ENCODE results near the gene CD80. TPM values are rescaled to one million over a fixed set of nuclear protein-coding genes. Genes with fewer than 3 reads are reported as not detected.

Gene CD80, protein sequence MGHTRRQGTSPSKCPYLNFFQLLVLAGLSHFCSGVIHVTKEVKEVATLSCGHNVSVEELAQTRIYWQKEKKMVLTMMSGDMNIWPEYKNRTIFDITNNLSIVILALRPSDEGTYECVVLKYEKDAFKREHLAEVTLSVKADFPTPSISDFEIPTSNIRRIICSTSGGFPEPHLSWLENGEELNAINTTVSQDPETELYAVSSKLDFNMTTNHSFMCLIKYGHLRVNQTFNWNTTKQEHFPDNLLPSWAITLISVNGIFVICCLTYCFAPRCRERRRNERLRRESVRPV
- 38.7 TPM for polyA plus RNA-seq (2012; ENCODE audit: low read depth, missing spikeins)

- TF ChIP-seq TAF1 (IDR thresholded peaks at IDR 0.05; ENCODE audit: low read depth, low read length) (peak; percentile 79), POLR2AphosphoS5 (IDR thresholded peaks at IDR 0.05; ENCODE audit: low read depth, low read length) (peak; percentile 46; the same call in 1 of the 2 replicates), POU2F2 (IDR thresholded peaks at IDR 0.05; ENCODE audit: low read depth, low read length) (0 out of 2 replicates have a peak, but pooled peaks have one; percentile 28), SPI1 (IDR thresholded peaks at IDR 0.05; ENCODE audit: low read depth, low read length) (no peak), POLR2A (IDR thresholded peaks at IDR 0.05; ENCODE audit: low read depth, low read length) (no peak; the same call in 1 of the 2 replicates), PAX5 (IDR thresholded peaks at IDR 0.05; ENCODE audit: insufficient read depth, low read length, severe bottlenecking) (peak; percentile 21)
- FAIRE-seq (peak; percentile 94), DNase-seq (ENCODE audit: insufficient read length, low spot score) (no peak)
Observed at GRCh38 chr3:119559441-119559963, at the start of gene CD80. Gene CD80, minus strand, starts transcription at chr3:119559614. Its CDS starts 1,886 bp downstream, at chr3:119557728.

- DNase-seq (ENCODE audit: insufficient read length, low spot score) (no peak), FAIRE-seq (no peak)
- no peak for TF ChIP-seq POLR2AphosphoS5 (IDR thresholded peaks at IDR 0.05; ENCODE audit: low read depth, low read length)
- no peak for TF ChIP-seq SPI1 (IDR thresholded peaks at IDR 0.05; ENCODE audit: low read depth, low read length)
- no peak for TF ChIP-seq POLR2A (IDR thresholded peaks at IDR 0.05; ENCODE audit: low read depth, low read length)
- no peak for TF ChIP-seq PAX5 (IDR thresholded peaks at IDR 0.05; ENCODE audit: insufficient read depth, low read length, severe bottlenecking)
- no peak for TF ChIP-seq TAF1 (IDR thresholded peaks at IDR 0.05; ENCODE audit: low read depth, low read length)
- TF ChIP-seq POU2F2 (IDR thresholded peaks at IDR 0.05; ENCODE audit: low read depth, low read length): no peak
Observed at GRCh38 chr3:119608405-119609000, 49.1 kb upstream of the CD80 start.

DNA sequence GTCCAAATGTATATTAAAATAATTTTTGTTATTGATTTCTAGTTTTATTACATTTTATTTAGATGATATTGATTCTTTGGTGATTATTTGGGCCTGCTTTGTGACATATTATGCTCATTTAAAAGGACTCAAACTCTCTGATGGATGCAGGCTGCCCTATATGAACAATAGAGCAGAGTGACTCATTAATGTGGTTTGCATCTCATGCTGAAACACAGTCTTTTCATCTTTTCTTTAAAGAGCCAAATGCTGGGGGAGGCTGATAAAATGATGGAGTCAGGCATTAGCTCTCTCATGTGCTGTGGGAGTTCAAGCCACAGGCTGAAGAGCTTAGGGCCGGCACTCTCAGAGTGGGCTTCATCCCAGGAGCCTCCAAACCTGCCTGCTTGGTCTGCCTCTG, 45.5 kb upstream of the CD80 start:
- DNase-seq (ENCODE audit: insufficient read length, low spot score): no peak
- no peak for TF ChIP-seq POLR2A (IDR thresholded peaks at IDR 0.05; ENCODE audit: low read depth, low read length)
- no peak for TF ChIP-seq POU2F2 (IDR thresholded peaks at IDR 0.05; ENCODE audit: low read depth, low read length)
- no peak for TF ChIP-seq POLR2AphosphoS5 (IDR thresholded peaks at IDR 0.05; ENCODE audit: low read depth, low read length)
- TF ChIP-seq PAX5 (IDR thresholded peaks at IDR 0.05; ENCODE audit: insufficient read depth, low read length, severe bottlenecking): no peak
- TF ChIP-seq SPI1 (IDR thresholded peaks at IDR 0.05; ENCODE audit: low read depth, low read length): no peak
- TF ChIP-seq TAF1 (IDR thresholded peaks at IDR 0.05; ENCODE audit: low read depth, low read length): no peak
- no peak for FAIRE-seq

- no peak for TF ChIP-seq POLR2A (IDR thresholded peaks at IDR 0.05; ENCODE audit: low read depth, low read length)
- peak; percentile 65; the same call in 1 of the 2 replicates for TF ChIP-seq SPI1 (IDR thresholded peaks at IDR 0.05; ENCODE audit: low read depth, low read length)
- TF ChIP-seq POU2F2 (IDR thresholded peaks at IDR 0.05; ENCODE audit: low read depth, low read length): no peak
- FAIRE-seq: peak; percentile 69
- DNase-seq (ENCODE audit: insufficient read length, low spot score): no peak
Observed at GRCh38 chr3:119602676-119603075, 43.3 kb upstream of the CD80 start.

DNA sequence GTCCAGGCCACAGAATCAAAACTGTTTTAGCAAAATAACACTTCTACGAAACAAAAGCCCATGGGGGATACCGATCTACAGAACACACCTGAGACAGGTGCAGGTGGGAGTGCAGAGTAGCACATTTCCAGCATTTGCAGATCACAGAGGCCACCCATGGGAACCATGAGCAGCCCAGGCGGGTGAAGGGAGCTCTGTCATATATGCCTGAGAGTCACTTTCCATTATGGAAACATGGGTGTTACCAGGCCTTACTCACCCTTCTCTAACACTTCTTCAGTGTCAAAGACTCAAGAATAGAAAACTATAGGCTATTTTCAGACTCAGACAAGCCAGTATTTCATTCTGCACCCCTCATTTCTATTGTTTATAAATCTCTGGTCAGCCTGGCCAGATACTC, 41.7 kb upstream of the CD80 start:
- no peak for TF ChIP-seq POLR2A (IDR thresholded peaks at IDR 0.05; ENCODE audit: low read depth, low read length)
- TF ChIP-seq PAX5 (IDR thresholded peaks at IDR 0.05; ENCODE audit: insufficient read depth, low read length, severe bottlenecking): no peak
- no peak for TF ChIP-seq SPI1 (IDR thresholded peaks at IDR 0.05; ENCODE audit: low read depth, low read length)
- no peak for TF ChIP-seq POLR2AphosphoS5 (IDR thresholded peaks at IDR 0.05; ENCODE audit: low read depth, low read length)
- FAIRE-seq (no peak), DNase-seq (ENCODE audit: insufficient read length, low spot score) (no peak)

DNA sequence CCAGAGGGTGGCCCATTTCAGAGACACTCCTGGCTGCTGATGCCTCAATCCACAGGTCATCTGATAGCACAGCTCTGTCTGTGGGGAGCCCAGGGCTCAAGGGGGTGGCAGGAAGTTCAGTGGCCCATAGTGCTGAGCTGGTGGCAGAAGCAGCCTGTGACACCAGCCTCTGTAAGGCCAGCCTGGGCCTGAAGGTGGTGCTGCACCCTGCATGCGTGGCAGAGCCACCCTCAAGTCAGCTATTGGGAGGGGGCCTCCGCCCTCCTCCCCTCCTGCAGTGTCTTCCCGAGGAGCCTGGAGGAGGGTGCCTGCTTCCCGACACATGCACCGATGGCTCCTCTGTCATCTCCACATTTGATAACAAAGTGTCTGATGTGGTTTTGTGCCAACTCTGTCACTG, 41.3 kb upstream of the CD80 start:
- DNase-seq (ENCODE audit: insufficient read length, low spot score) (no peak), FAIRE-seq (peak; percentile 93)
- no peak for TF ChIP-seq PAX5 (IDR thresholded peaks at IDR 0.05; ENCODE audit: insufficient read depth, low read length, severe bottlenecking)
- peak; percentile 52; the same call in 1 of the 2 replicates for TF ChIP-seq TAF1 (IDR thresholded peaks at IDR 0.05; ENCODE audit: low read depth, low read length)
- TF ChIP-seq SPI1 (IDR thresholded peaks at IDR 0.05; ENCODE audit: low read depth, low read length): no peak
- no peak for TF ChIP-seq POLR2A (IDR thresholded peaks at IDR 0.05; ENCODE audit: low read depth, low read length)
- 0 out of 2 replicates have a peak, but pooled peaks have one; percentile 42 for TF ChIP-seq POU2F2 (IDR thresholded peaks at IDR 0.05; ENCODE audit: low read depth, low read length)
- peak; percentile 45; the same call in 1 of the 2 replicates for TF ChIP-seq POLR2AphosphoS5 (IDR thresholded peaks at IDR 0.05; ENCODE audit: low read depth, low read length)

DNA sequence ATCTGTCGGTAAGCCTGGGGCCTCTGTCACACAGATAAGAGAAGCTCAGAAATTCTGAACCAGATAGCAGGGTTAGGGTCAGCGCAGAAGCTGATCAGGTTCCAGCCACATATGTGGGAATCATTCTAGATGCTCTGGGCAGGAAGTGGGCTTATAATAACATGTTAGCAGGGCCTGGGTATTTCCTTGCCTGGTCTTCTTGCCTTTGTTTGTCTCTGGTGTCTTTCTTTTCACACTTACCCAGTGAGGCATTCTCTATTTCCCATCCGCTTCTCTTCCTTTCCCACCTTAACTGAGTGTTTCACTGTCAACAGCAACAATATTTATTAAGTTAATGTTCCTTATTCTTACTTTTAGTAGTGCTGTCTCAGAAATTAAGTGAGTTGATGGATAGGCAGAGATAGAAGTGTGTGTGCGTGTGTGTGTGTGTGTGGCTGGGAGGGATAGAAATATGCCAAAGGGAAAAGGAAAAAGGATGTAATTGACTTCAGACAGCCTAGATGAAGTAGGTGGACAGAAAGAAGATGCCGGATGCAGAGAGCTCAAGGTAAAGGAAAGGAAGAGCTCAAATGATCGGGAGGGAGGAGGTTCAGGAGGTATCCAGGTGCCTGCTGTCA, 40.3 kb upstream of the CD80 start:
- peak; percentile 47 for FAIRE-seq
- TF ChIP-seq POLR2AphosphoS5 (IDR thresholded peaks at IDR 0.05; ENCODE audit: low read depth, low read length) (no peak), SPI1 (IDR thresholded peaks at IDR 0.05; ENCODE audit: low read depth, low read length) (peak; percentile 16; the same call in 1 of the 2 replicates)

GRCh38 chr3:119598410-119599098, 39.1 kb upstream of the CD80 start:
- peak; percentile 82 for FAIRE-seq
- no peak for DNase-seq (ENCODE audit: insufficient read length, low spot score)
- TF ChIP-seq SPI1 (IDR thresholded peaks at IDR 0.05; ENCODE audit: low read depth, low read length): no peak
- TF ChIP-seq POU2F2 (IDR thresholded peaks at IDR 0.05; ENCODE audit: low read depth, low read length): peak; percentile 94
- no peak for TF ChIP-seq POLR2AphosphoS5 (IDR thresholded peaks at IDR 0.05; ENCODE audit: low read depth, low read length)

More for the DNA sequence above, 40.3 kb upstream of the CD80 start:
- no peak for DNase-seq (ENCODE audit: insufficient read length, low spot score)
